ENCODE data around the gene POP4.

- TF ChIP-seq CTCF (IDR thresholded peaks at IDR 0.05; ENCODE audit: insufficient read depth, low read depth, low read length), result no peak
- no peak for TF ChIP-seq EZH2 (IDR thresholded peaks at IDR 0.05; ENCODE audit: insufficient read depth, low read length)
These were observed 24.6 kb downstream of the POP4 start for GRCh38 chr19:29630655-29631054.
